Mammary epithelial cell (primary cell): ENCODE results near the gene VIM.

Experiments used
- EZH2 ChIP-seq: IDR thresholded peaks from 2 replicates; pipeline ENCODE4 v1.6.1; 2012; ENCODE audit warnings: low read length, inconsistent platforms, borderline replicate concordance
- TF ChIP-seq, protein P1 (sequence below), 2 donors: IDR thresholded peaks in 1 of 2; conservative IDR thresholded peaks in 1 of 2; 2 replicates each; pipeline ENCODE4 v1.5.1; 2011 to 2012; ENCODE audit warnings: inconsistent platforms in 2 of 2, low read length in 2 of 2, mild to moderate bottlenecking in 2 of 2, control low read depth in 1 of 2, low read depth in 1 of 2; ENCODE audit not compliant: insufficient read depth in 1 of 2; ENCODE audit errors: extremely low read depth in 1 of 2

DNA sequence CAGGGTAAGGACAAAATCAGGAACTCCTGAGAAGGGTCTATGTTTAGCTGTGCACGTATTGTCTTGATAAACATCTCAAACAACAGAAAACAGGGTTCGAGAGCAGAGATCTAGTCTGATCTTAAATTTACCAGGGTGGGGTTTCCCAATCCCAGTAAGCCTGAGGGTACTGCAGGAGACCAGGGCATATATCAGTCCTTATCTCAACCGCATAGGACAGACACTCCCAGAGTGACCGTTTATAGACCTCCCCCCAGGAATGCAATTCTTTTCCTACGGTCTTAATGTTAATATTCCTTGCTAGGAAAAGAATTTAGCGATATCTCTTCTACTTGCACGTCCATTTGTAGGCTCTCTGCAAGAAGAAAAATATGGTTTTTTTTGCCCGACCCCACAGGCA, 35.5 kb downstream of the VIM start:
- TF ChIP-seq EZH2 = no peak
- TF ChIP-seq, protein P1, sequence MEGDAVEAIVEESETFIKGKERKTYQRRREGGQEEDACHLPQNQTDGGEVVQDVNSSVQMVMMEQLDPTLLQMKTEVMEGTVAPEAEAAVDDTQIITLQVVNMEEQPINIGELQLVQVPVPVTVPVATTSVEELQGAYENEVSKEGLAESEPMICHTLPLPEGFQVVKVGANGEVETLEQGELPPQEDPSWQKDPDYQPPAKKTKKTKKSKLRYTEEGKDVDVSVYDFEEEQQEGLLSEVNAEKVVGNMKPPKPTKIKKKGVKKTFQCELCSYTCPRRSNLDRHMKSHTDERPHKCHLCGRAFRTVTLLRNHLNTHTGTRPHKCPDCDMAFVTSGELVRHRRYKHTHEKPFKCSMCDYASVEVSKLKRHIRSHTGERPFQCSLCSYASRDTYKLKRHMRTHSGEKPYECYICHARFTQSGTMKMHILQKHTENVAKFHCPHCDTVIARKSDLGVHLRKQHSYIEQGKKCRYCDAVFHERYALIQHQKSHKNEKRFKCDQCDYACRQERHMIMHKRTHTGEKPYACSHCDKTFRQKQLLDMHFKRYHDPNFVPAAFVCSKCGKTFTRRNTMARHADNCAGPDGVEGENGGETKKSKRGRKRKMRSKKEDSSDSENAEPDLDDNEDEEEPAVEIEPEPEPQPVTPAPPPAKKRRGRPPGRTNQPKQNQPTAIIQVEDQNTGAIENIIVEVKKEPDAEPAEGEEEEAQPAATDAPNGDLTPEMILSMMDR (conservative IDR thresholded peaks at IDR 0.05 in 1 of 2, IDR thresholded peaks at IDR 0.05 in 1 of 2; ENCODE audit: extremely low read depth in 1 of 2, insufficient read depth in 1 of 2, low read depth in 1 of 2, low read length in 2 of 2) = no peak
